IPS DF 6.9 (cell line): ENCODE data around the gene MYO1G.

Experiments
- DNase-seq: peaks from one replicate; pipeline ENCODE4 v3.0.0-alpha.2; 2013; ENCODE audit warnings: low read depth, low spot score
- H3K27ac ChIP-seq: one replicate; pipeline ENCODE4 v1.5.1; 2013; ENCODE audit warnings: low read length, control low read depth
- H3K27me3 ChIP-seq: 2 replicates; pipeline ENCODE4 v1.6.1; 2013; ENCODE audit warnings: mild to moderate bottlenecking, low read length; ENCODE audit not compliant: control insufficient read depth, insufficient read depth
- H3K36me3 ChIP-seq: 2 replicates; pipeline ENCODE4 v1.6.1; 2013; ENCODE audit warnings: low read length; ENCODE audit not compliant: control insufficient read depth, insufficient read depth
- H3K4me1 ChIP-seq: 2 replicates; pipeline ENCODE4 v1.6.1; 2013; ENCODE audit warnings: low read length; ENCODE audit not compliant: control insufficient read depth, insufficient read depth
- H3K4me3 ChIP-seq: 2 replicates; pipeline ENCODE4 v1.5.1; 2013; ENCODE audit warnings: mild to moderate bottlenecking, low read length
- H3K9me3 ChIP-seq: 2 replicates; pipeline ENCODE4 v1.6.1; 2013; ENCODE audit warnings: low read length, inconsistent platforms; ENCODE audit not compliant: control insufficient read depth, insufficient read depth
- WGBS: extraction: QIAGEN DNeasy Blood & Tissue Kit; methylation state at CpG from one replicate; pipeline ENCODE4 v1.1.7; 2013; ENCODE audit warnings: mixed read lengths, missing lambda C conversion rate; ENCODE audit not compliant: insufficient read length, insufficient coverage; 5-methylcytosine and 5-hydroxymethylcytosine counted together

MYO1G gene

DNA sequence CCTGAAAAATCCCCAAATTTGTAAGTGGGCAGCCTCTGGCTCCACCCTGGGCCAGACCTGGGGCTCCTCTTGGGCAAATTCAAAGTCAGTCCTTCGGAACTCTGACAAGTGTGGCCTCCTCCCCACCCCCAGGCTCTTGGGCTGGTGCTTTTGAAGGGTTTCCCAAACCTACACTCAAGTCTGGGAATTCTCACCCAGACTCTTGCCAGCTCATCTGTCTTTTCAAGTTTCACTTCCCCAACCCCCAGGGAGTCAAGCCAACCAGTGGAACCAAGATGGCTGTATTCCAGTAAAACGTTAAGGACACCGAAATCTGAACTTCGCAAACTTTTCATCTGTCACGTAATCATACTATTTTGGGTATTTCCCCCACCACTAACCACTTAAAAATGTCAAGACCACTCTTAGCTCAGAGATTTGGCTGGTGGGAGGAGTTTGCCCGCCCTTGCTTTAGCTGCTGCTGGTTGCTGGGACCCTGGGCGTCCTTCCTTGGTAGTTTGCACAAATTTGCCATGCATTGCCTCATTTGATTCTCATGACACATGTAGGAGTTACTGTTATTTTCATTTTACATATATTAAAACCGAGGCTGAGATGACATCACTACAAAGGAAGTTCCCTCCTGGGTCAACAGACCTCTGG is 1.7 kb upstream of the MYO1G start:
- WGBS, result no CpG with 5 or more reads among the region's 8 CpGs
- Histone ChIP-seq H3K27me3 (no peaks in the 10 kb centered on the region), H3K4me1 (peaks cover 2% of the 10 kb centered on the region; the same call in 1 of the 2 replicates), H3K9me3 (no peaks in the 10 kb centered on the region), H3K27ac (no peak overlapping the region), H3K36me3 (peaks cover 29% of the 10 kb centered on the region), H3K4me3 (no peak overlapping the region)
- DNase-seq, result no peak

DNA sequence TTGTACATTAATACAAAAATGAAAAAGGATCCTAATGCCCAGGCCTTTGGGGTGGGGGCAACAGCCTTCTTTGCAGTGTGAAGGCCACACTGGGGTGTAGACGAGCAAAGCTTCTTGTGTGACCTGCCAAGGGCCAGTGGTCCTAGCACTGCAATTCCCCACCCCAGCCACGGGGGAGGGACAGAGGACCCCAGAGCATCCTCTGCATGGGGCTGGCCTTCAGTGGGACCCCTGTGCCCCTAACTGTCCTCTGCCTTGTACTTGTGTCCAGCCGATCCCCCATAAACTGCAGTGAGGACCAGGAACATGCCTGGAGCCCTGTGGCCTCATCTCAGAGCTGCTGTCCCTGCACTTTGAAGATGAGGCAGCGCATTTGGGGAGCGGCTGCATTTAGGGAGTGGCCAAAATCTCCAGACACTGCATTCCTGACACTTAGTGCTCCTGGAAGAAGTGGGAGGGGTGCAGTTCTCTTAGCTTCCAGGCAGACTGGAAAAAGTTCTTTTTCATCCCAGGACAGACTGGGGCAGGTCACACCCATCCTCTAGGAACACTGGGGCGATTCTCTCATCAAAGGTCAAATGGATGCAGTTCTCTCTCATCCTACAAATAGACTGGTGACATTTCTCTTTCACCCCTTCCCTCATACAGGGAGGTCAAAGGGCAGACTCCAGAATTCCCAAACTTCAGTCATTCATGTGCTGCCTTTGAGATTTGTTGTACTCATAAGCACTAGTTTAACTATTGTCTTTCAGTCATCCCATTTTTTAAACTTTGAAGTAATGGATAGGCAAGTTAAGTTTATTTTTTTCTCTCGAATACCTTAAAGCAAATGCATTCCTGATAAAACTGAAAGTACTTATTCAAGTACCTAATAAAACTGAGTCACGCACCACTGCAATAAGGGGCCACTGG is 922 bp upstream of the MYO1G start:
- Histone ChIP-seq H3K4me3 (no peak overlapping the region), H3K27me3 (no peaks in the 10 kb centered on the region), H3K36me3 (peaks cover 22% of the 10 kb centered on the region), H3K4me1 (no peaks in the 10 kb centered on the region; the same call in 1 of the 2 replicates), H3K27ac (no peak overlapping the region), H3K9me3 (no peaks in the 10 kb centered on the region)
- DNase-seq, result no peak
- WGBS, result no CpG with 5 or more reads among the region's 8 CpGs

DNA sequence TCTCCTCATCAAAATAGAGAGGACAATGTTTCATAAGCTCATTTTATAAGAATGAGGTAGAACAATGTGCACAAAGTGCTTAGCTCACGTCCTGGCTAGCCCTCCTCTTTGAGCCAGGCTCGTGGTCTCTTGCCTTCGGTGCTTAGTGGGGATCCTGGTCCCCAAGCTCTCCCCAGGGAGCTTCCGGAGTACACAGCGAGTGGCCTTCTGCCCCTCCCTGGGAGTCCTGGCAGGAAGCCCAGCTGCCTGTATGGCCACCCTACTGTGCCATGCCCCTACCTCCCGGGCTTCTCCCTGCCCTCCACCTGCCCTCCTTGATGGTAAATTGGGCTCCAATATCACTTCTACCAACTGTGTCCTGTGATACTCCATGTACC is 868 bp downstream of the MYO1G start:
- no CpG with 5 or more reads among the region's 6 CpGs for whole genome bisulfite sequencing
- Histone ChIP-seq H3K27me3 (no peaks in the 10 kb centered on the region), H3K36me3 (peaks cover 5% of the 10 kb centered on the region; the same call in 1 of the 2 replicates), H3K27ac (no peak overlapping the region), H3K4me1 (no peaks in the 10 kb centered on the region; the same call in 1 of the 2 replicates), H3K9me3 (no peaks in the 10 kb centered on the region), H3K4me3 (no peak overlapping the region)
- no peak for DNase-seq

DNA sequence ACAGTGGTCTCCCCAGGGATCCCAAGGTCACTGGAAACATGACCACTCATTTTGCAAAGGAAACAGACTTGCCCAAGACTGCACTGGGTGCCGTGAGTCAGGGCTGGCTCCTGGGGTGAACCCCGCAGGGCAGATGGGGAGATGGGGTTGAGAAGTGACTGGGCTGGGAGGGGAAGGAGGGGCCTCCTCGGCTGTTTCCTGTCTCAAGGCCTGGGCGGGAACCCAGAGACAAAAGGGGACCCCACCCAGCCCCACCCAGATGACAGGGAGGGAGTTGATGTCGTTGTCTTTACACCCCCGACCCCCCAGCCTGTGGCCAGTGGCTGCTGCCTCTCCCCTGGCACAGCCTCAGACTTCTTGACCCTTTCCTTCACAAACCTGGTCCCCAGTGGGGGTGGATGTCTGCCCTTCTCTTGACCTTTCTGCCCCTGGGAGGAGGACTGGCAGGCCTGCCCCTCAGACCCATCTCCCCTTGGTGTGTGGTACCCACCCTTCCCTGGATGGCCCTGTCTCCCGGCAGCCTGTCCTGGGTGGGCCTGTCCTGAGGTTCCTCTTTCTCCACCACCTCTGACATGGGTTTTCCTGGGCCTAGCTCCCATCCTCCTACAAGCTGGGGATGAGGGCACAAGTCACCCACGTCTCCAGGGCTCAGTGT is 1.4 kb downstream of the MYO1G start:
- Histone ChIP-seq H3K27ac (no peak overlapping the region), H3K4me3 (no peak overlapping the region), H3K36me3 (peaks cover under 1% of the 10 kb centered on the region; the same call in 1 of the 2 replicates), H3K4me1 (no peaks in the 10 kb centered on the region; the same call in 1 of the 2 replicates), H3K9me3 (no peaks in the 10 kb centered on the region), H3K27me3 (no peaks in the 10 kb centered on the region)
- no CpG with 5 or more reads among the region's 8 CpGs for WGBS
- no peak for DNase-seq

DNA sequence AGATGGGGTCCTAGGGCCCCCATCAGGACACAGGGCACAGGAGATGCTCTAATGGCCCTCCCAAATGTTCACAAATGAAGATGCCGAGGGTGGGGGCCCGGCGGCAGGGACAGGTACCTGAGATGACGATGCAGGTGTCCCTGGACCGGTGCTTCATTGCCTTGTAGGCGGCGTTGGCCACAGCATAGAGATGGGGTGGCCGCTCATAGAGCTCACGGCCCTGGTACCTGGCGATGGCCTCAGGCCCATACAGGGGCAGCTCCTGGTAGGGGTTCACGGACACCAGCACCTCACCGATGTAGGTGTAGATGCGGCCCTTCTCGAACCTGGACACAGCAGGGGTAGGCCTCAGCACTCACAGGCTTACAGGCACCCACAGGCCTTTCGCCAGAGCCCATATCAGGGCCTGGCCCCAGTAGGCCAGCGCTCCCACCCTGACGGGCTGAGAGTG is 2.0 kb downstream of the MYO1G start:
- Histone ChIP-seq H3K4me3 (no peak overlapping the region), H3K36me3 (no peaks in the 10 kb centered on the region)
- WGBS, result no CpG with 5 or more reads among the region's 17 CpGs

DNA sequence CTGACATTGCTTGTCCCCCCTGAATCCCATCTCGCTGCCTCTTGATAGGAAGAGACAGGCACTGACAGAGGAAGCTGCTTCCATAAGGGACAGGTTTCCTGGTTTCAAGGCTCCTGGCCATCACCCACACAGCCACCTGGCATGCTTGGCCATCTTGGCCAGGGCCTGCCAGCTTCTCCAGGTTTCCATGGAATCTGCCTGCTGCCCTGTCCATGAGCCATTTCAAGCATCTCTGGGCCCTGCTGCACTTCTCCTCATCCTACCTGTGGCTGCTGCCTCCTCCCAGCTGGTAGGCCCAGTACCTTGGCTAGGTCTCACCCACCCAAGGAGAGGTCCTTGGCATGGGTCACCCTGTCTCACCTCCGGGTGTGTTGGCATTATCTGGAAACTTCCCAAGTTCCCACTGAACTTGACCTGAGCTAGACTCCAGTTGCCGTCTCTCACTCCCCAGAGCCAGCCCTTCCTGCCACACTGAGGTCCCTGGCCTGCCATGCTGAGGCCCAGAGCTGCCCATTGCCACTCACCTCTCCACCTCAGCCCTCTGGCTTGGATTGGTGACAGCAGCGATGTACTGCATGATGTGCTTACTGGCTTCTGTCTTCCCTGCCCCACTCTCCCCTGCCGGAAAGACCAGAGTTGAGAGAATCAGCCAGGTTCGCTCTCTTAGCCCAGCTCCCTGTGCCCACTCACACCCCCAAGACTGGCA is 2.6 kb downstream of the MYO1G start:
- no CpG with 5 or more reads among the region's 6 CpGs for WGBS
- no peak overlapping the region for H3K27ac ChIP-seq
- H3K9me3 ChIP-seq, result no peaks in the 10 kb centered on the region
- no peaks in the 10 kb centered on the region for H3K36me3 ChIP-seq
- no peak for DNase-seq
- no peaks in the 10 kb centered on the region; the same call in 1 of the 2 replicates for H3K4me1 ChIP-seq
- H3K27me3 ChIP-seq, result no peaks in the 10 kb centered on the region
- no peak overlapping the region for H3K4me3 ChIP-seq

More for the DNA sequence above, 2.0 kb downstream of the MYO1G start:
- no peaks in the 10 kb centered on the region for H3K27me3 ChIP-seq
- H3K9me3 ChIP-seq, result no peaks in the 10 kb centered on the region
- no peaks in the 10 kb centered on the region; the same call in 1 of the 2 replicates for H3K4me1 ChIP-seq
- H3K27ac ChIP-seq, result no peak overlapping the region
- no peak for DNase-seq

DNA sequence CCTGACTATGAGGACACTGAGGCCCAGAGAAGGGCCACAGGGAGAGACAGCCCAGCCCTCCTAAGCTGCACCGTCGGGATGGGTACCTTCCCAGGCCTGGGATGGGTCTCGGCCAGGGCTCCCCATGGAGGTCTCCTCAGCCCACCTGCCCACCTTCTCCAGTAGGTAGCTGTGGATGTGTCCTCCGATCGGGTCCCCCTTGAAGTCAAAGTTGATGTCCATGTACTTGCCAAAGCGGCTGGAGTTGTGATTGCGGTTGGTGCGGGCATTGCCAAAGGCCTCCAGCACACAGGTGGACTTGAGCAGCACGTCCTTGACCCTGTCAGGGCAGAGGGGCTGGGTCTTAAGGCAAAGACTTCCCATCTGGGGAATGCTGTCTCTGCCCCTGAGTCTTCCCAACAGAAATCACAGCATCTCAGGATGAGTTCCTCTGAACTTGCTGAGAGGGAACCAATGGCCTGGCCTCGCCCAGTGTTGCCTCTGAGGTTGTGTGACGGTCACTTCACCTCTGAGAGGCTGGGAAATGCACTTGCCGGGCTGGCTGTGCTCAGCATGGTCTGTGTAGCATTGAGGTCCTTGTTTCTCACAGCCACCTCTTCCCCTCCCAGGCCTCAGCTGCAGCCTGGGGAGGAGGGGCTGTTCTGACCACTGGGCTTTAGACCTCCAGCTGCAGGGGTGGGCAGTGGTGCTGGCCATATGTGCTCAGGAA is 3.3 kb downstream of the MYO1G start:
- WGBS, result no CpG with 5 or more reads among the region's 12 CpGs

DNA sequence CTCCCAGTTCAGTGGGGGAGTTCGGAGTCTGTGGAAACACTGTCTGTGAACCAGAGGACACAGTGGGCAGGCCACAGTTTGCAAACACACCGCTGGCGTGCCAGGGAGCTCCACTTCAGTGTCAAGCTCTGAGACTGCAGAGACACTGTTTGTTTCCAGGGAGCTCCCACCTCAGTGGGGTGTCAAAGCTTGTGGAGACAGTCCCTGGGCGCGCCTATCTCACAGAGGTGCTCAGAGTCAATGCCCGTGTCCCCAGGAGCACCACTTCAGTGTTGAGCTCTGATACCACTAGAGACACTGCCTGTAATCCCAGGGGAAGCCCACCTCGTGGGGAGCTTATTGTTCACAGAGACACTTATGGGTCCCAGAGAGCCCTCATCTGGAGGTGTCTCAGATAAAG is 4.3 kb downstream of the MYO1G start:
- no peaks in the 10 kb centered on the region for H3K36me3 ChIP-seq
- H3K27me3 ChIP-seq, result no peaks in the 10 kb centered on the region
- H3K4me1 ChIP-seq, result no peaks in the 10 kb centered on the region; the same call in 1 of the 2 replicates
- DNase-seq, result no peak
- H3K27ac ChIP-seq, result no peak overlapping the region
- WGBS, result no CpG with 5 or more reads among the region's 7 CpGs
- H3K4me3 ChIP-seq, result no peak overlapping the region
- H3K9me3 ChIP-seq, result no peaks in the 10 kb centered on the region

More for the DNA sequence above, 3.3 kb downstream of the MYO1G start:
- Histone ChIP-seq H3K4me1 (no peaks in the 10 kb centered on the region; the same call in 1 of the 2 replicates), H3K27me3 (no peaks in the 10 kb centered on the region), H3K4me3 (no peak overlapping the region), H3K36me3 (no peaks in the 10 kb centered on the region), H3K9me3 (no peaks in the 10 kb centered on the region), H3K27ac (no peak overlapping the region)
- no peak for DNase-seq

DNA sequence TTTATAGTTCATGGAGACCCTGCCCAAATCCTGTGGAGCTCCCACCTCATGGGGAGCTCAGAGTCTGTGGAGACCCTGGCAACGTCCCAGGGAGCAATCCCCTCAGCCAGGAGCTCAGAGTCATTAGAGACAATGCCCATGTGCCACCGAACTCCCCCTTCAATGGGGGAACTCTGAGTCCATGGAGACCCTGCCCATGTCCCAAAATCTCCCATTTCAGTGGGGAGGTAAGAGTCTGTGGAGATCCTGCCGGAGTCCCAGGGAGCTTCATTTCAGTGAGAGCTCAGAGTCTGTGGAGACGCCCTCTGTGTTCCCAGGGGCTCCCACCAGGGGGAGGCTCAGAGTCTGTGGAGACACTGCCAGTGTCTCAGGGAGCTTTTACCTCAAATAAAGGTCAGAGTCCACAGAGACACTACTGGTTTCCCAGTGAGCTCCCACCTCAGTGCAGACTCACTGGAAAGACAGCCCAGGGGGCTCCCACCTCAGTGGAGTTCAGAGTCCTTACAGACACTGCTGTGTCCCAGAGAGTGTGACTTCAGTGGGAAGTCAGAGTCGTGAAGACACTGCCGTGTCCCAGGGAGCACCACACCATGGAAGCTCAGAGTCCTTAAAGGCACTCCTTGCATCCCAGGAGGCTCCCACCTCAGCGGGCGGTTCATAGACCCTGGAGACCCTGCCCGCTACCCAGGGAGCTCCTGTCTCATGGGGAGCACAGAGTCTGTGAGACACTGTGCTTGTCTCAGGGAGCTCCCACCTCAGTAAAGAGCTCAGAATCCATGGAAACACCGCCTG is 5.0 kb downstream of the MYO1G start:
- Histone ChIP-seq H3K27ac (no peak overlapping the region), H3K4me1 (no peaks in the 10 kb centered on the region), H3K4me3 (no peak overlapping the region), H3K27me3 (no peaks in the 10 kb centered on the region), H3K9me3 (no peaks in the 10 kb centered on the region), H3K36me3 (no peaks in the 10 kb centered on the region)
- no CpG with 5 or more reads among the region's 10 CpGs for WGBS
- DNase-seq, result no peak
